Measurements from ENCODE around the gene KRTAP10-11. TPM values are rescaled to one million over a fixed set of nuclear protein-coding genes. Genes with fewer than 3 reads are reported as not detected.
A peak's percentile ranks its signal among the peaks of the same experiment; 100 is the strongest.
"Not testable (repeated sequence)": the region's sequence is repeated elsewhere in the genome, so short reads cannot be mapped to it uniquely, and the experiment has no call there.

KRTAP10-11 gene
- total and polyA plus RNA-seq, 2 of the 8 experiments (the other 6 are each of a cell fraction or from before 2014, with no cell fraction given), result not detected

GRCh38 chr21:44610157-44610843, 35.9 kb upstream of the KRTAP10-11 start:
- H2BK120ac ChIP-seq (replicated peaks; ENCODE audit: low read depth, low read length); H3K79me2 ChIP-seq (ENCODE audit: control insufficient read depth in 1 of 2, insufficient read depth in 2 of 2, low read length in 2 of 2); H3K4me1 ChIP-seq (replicated peaks in 1 of 4; ENCODE audit: control insufficient read depth in 3 of 4, insufficient read depth in 4 of 4, low read length in 3 of 4); H3K36me3 ChIP-seq (ENCODE audit: control insufficient read depth in 2 of 4, insufficient read depth in 4 of 4, low read length in 3 of 4); H3K23me2 ChIP-seq (ENCODE audit: low read depth, low read length); H3K23ac ChIP-seq (ENCODE audit: insufficient read length); H2AK5ac ChIP-seq (ENCODE audit: low read depth, low read length); H3K4me3 ChIP-seq (ENCODE audit: extremely low read depth in 1 of 4, insufficient read depth in 2 of 4, low read depth in 3 of 4, low read length in 4 of 4); H3K27ac ChIP-seq (ENCODE audit: low read depth, low read length); H2BK5ac ChIP-seq (ENCODE audit: low read depth, low read length); H2BK15ac ChIP-seq (ENCODE audit: low read length); H3K14ac ChIP-seq (ENCODE audit: insufficient read length); H3K4me2 ChIP-seq (ENCODE audit: insufficient read depth in 1 of 2, low read depth in 2 of 2, low read length in 2 of 2); H3K9ac ChIP-seq (replicated peaks in 1 of 4; ENCODE audit: extremely low read depth in 1 of 4, low read depth in 3 of 4, low read length in 3 of 4); H3K27me3 ChIP-seq (replicated peaks in 1 of 4; ENCODE audit: control insufficient read depth in 3 of 4, extremely low read depth in 1 of 4, insufficient read depth in 3 of 4, low read length in 3 of 4); H4K91ac ChIP-seq (replicated peaks; ENCODE audit: insufficient read length, low read length); H2BK20ac ChIP-seq (ENCODE audit: low read length); H3K56ac ChIP-seq (replicated peaks; ENCODE audit: insufficient read length, low read depth, low read length); POLR2A ChIA-PET (ENCODE audit: partially characterized antibody); H3K18ac ChIP-seq (ENCODE audit: extremely low read depth, low read length); H3K4ac ChIP-seq (replicated peaks; ENCODE audit: insufficient read length, low read depth, low read length); FAIRE-seq; H3K79me1 ChIP-seq (ENCODE audit: low read depth, low read length); H4K20me1 ChIP-seq (replicated peaks in 1 of 2; ENCODE audit: control insufficient read depth in 1 of 2, insufficient read depth in 2 of 2, low read length in 2 of 2); H4K8ac ChIP-seq (ENCODE audit: extremely low read depth, insufficient read depth, low read length); H2BK12ac ChIP-seq (ENCODE audit: low read depth, low read length); H2AFZ ChIP-seq (ENCODE audit: low read length); H4K5ac ChIP-seq (ENCODE audit: insufficient read length, low read depth, low read length): not testable (repeated sequence)
- H3K9me3 ChIP-seq (ENCODE audit: insufficient read depth in 2 of 2, low read depth in 1 of 2, low read length in 1 of 2), result peaks cover 19 to 22% of the 10 kb centered on the region in 2 experiments
- CTCF ChIA-PET (ENCODE audit: partially characterized antibody), result interaction anchor here (0.7 to 1.5 kb wide), 3 partner anchors 87 to 183 kb away, joined by 3 to 5 read pairs (median 3); partner anchors contain the start of gene KRTAP10-12
- WGBS, 2 experiments (ENCODE audit: extremely low coverage in 1 of 2, insufficient coverage in 1 of 2, insufficient read length in 1 of 2, insufficient replicate concordance in 2 of 2, low coverage in 1 of 2, low lambda C conversion rate in 2 of 2, missing lambda C conversion rate in 1 of 2), result 90% methylated on average over 7 of the region's 7 CpGs; no CpG with 5 or more reads in 1 of the 2 experiments
- peak in 1 of 2 experiments; percentile 34 for DNase-seq (ENCODE audit: low read depth in 1 of 2, low spot score in 2 of 2)
